ENCODE data around the gene MYF6. TPM values are rescaled to one million over a fixed set of nuclear protein-coding genes. Genes with fewer than 3 reads are reported as not detected.

MYF6 gene
- total and polyA plus RNA-seq, 9 of the 15 experiments (the other 6 are each of a cell fraction or from before 2014, with no cell fraction given), result not detected

DNA sequence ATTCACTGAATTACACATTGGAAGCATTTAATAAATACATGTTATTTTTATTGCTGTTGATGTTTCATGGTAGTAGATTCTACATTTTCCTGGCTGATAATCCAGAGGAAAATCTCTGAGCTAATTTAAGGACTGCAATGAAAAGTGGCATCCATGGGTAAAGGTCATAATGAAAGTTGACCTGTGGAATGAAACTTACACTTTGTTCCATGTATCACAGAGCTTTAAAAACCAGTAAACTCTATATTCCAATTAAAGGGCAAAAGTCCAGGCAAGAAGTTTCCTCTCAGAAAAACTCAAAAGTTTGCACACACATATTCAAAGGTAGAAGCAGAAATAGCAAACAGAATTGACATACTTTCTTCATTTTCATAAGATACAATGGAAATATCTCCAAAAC, 44.8 kb upstream of the MYF6 start (continued):
- TF ChIP-seq MGA (IDR thresholded peaks at IDR 0.05) (no peak), SIX5 (IDR thresholded peaks at IDR 0.05; ENCODE audit: borderline replicate concordance in 1 of 2, insufficient read depth in 1 of 2, low read depth in 1 of 2, low read length in 2 of 2) (no peak)
